Measurements from ENCODE around the gene CAMKK2.
A peak's percentile ranks its signal among the peaks of the same experiment; 100 is the strongest.
"Not testable (repeated sequence)": the region's sequence is repeated elsewhere in the genome, so short reads cannot be mapped to it uniquely, and the experiment has no call there.

CAMKK2 gene

DNA sequence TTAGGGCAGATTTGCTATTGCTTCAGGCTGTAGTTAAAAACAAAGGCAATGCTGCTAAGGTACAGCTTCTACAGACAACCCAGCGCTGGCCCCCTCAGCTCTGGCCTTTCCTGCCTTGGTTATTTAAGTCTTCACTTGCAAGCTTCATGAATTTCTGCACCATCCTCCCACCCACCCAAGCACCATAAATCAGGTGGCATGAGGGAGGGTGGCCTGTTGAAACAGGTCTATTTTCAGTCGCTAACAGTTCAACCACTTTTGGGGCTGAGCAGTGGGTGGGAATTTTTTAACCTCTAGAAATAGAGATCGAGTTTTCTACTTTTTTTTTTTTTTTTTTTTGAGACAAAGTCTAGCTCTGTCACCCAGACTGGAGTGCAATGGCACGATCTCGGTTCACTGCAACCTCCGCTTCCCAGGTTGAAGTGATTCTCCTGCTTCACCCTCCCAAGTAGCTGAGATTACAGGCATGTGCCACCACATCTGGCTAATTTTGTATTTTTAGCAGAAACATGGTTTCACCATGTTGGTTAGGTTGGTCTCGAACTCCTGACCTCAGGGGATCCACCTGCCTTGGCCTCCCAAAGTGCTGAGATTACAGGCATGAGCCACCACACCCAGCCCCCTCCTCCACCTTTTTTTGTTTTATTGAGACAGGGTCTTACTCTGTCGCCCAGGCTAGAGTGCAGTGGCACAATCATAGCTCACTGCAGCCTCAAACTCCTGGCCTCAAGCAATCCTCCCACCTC lies 38.6 kb downstream of the CAMKK2 start:
- H3K36me3 Mint-ChIP-seq = peaks cover 60 to 76% of the 10 kb centered on the region in 2 donors
- peak in 1 of 2 donors; percentile 61 for ATAC-seq (replicated peaks)
- not testable (repeated sequence) for H3K4me3 Mint-ChIP-seq, H3K4me1 Mint-ChIP-seq, H3K27ac Mint-ChIP-seq, H3K27me3 Mint-ChIP-seq, DNase-seq, H3K9me3 Mint-ChIP-seq

DNA sequence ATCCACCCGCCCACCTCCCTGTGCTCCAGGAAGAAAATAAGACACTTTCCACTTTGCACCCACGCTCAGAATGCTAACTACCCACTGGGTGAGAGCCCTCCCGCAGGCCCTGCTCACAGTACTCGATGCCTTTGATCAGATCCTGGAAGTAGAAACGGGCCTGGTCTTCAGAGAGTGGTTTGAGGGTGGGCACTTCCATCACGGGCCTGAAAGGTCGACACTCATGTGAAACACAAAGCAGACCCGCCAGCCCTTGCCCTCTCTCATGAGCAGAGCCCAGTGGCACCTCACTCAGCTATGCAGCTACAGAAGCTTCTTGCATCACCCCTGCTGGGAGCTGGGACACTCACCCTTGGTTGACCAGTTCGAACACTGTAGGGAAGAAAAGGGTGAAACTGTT lies 41.1 kb downstream of the CAMKK2 start:
- Mint-ChIP-seq H3K36me3 (peaks cover 63 to 77% of the 10 kb centered on the region in 2 donors), H3K4me3 (no peak overlapping the region), H3K9me3 (peaks cover 4% of the 10 kb centered on the region in 2 donors), H3K27me3 (no peaks in the 10 kb centered on the region), H3K27ac (no peak overlapping the region), H3K4me1 (peaks cover 0 to 1% of the 10 kb centered on the region in 2 donors)
- DNase-seq (no peak), ATAC-seq (replicated peaks) (no peak)

DNA sequence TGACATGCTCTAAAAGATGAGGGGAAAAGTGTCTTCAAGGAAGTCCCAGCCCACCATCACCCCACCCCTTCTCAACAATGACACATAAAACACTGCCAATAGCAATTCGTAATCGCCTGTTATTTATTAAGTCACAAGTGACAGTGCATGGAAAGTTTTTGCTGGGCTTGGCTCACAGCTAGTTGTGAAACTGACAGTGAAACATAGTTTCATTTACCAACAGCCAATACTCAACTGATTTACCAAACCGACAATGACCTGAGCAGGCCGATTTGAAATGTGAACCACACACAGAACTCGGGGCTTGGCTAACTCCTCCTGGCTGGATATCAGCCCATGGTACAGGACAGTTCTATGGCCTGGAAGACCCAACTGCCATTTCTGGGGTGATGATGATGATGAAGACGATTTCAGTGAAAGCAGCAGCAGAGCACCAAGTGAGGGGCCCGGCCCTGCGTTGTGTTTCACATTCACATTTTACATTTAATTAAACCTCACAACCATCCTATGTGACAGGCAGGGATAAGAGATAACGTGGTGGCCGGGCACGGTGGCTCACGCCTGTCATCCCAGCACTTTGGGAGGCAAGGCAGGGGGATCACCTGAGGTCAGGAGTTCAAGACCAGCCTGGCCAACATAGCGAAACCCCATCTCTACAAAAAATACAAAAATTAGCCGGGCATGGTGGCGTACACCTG lies 42.7 kb downstream of the CAMKK2 start:
- Mint-ChIP-seq H3K27ac (peak overlapping the region; percentile 83), H3K9me3 (peaks cover 4% of the 10 kb centered on the region in 2 donors)

DNA sequence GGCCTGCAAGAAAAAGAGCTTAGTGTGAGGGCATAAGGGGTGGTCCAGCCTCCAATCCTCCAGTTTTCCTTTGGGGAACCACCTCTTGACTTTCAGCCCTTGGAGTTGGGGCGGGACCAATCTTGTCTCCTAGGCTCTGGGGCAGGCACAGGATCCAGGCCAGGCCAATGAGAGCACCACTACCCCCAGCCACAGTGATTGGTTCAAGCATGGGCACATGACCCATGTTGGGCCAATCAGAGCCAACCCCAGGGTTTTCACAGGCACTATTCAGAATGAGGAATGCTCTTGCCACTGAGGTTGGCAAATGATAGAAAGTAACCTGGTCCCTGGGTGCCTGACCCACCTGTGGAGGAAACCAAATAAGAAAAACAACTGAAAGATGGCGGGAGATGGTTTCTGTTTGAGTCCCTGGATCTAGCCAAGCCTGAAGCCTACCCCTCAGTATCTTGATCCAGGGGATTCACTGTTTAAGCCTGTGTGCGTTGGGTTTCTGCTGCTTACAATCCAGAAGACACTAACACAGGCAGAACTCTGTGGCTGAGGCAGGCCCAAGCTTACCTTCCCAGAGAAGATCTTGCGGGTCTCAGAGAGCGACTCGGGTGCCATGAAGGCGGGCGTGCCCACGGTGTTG lies 43.7 kb downstream of the CAMKK2 start:
- peaks cover 4% of the 10 kb centered on the region in 2 donors for H3K9me3 Mint-ChIP-seq
- no peaks in the 10 kb centered on the region for H3K27me3 Mint-ChIP-seq
- H3K27ac Mint-ChIP-seq = no peak overlapping the region
- H3K4me3 Mint-ChIP-seq = no peak overlapping the region
- DNase-seq (no peak), ATAC-seq (replicated peaks) (no peak)
- peaks cover 66 to 80% of the 10 kb centered on the region in 2 donors for H3K36me3 Mint-ChIP-seq
- peaks cover 1 to 7% of the 10 kb centered on the region in 2 donors for H3K4me1 Mint-ChIP-seq

More for the DNA sequence above, 42.7 kb downstream of the CAMKK2 start:
- H3K27me3 Mint-ChIP-seq = no peaks in the 10 kb centered on the region
- no peak for DNase-seq
- peaks cover 65 to 78% of the 10 kb centered on the region in 2 donors for H3K36me3 Mint-ChIP-seq
- no peak overlapping the region for H3K4me3 Mint-ChIP-seq
- peaks cover 1 to 3% of the 10 kb centered on the region in 2 donors for H3K4me1 Mint-ChIP-seq
- no peak for ATAC-seq (replicated peaks)

DNA sequence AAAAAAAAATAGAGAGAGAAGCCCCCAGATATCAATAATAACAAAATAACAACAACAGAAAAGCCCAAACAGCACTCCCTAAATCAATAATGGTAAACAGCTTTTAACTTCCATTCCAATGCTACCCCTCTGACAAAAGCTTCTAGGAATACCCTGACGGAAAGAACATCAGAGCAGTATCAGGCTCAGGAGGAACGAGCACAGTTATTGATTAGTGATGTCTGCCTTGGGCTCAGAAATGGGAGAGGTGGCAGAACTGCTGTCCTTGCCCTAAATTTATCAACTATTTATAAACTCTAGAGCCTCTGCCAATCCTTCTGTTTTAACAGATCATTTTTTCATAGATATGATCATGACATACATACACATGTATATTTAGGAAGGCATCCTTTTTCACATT lies 44.7 kb downstream of the CAMKK2 start:
- Mint-ChIP-seq H3K9me3 (peaks cover 4% of the 10 kb centered on the region in 2 donors), H3K4me3 (no peak overlapping the region), H3K27ac (no peak overlapping the region), H3K4me1 (peaks cover 1 to 7% of the 10 kb centered on the region in 2 donors), H3K27me3 (no peaks in the 10 kb centered on the region), H3K36me3 (peaks cover 74 to 87% of the 10 kb centered on the region in 2 donors)
- no peak for ATAC-seq (replicated peaks)
- no peak for DNase-seq

DNA sequence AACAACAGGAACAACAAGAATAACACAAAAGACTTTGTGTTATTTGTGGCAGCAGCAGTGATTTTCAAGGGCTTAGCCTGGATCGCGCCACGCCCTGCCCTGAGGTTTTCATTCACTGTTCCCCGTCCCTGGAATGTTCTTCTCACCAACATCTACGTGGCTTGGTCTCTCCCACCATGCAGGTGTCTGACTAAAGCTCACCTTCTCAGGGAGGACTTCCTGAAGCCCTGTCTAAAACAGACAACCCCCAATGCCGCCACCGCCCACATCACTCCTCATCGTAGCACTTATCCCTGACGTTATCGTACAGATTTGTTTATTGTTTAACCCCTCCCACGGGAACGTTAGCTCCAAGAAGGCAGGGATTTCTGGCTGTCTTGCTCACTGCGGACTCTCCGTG lies 46.1 kb downstream of the CAMKK2 start:
- Mint-ChIP-seq H3K9me3 (peaks cover 4% of the 10 kb centered on the region in 2 donors), H3K36me3 (peaks cover 65 to 82% of the 10 kb centered on the region in 2 donors), H3K27ac (no peak overlapping the region), H3K27me3 (no peaks in the 10 kb centered on the region), H3K4me3 (no peak overlapping the region), H3K4me1 (peaks cover 0 to 7% of the 10 kb centered on the region in 2 donors)
- no peak for ATAC-seq (replicated peaks)
- DNase-seq = no peak

DNA sequence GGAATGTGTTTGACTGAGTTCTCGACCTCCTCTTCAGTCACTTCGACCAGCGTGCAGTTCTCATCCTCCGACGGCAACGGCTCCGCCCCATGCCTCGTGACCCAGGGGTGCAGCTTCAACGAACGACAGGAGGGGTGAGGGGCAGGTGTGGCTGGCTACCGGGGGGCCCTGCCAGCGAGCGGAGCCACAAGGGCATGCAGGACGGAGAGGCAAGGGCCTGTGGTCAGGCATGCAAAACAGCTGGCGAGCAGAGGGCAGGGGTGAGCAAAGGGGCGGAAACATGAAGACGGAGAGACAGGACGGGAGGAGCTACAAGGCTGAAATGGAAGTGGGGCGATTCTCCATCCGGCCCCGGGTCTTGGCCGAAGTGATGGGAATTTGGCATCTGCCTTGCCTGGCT lies 47.9 kb downstream of the CAMKK2 start:
- Mint-ChIP-seq H3K36me3 (peaks cover 57 to 78% of the 10 kb centered on the region in 2 donors), H3K27ac (peak overlapping the region; percentile 4), H3K9me3 (peaks cover 4% of the 10 kb centered on the region in 2 donors), H3K4me1 (peaks cover 0 to 7% of the 10 kb centered on the region in 2 donors), H3K4me3 (peak overlapping the region in 1 of 2 donors; percentile 3), H3K27me3 (no peaks in the 10 kb centered on the region)
- DNase-seq (no peak), ATAC-seq (replicated peaks) (peak in 1 of 2 donors; percentile 56)

DNA sequence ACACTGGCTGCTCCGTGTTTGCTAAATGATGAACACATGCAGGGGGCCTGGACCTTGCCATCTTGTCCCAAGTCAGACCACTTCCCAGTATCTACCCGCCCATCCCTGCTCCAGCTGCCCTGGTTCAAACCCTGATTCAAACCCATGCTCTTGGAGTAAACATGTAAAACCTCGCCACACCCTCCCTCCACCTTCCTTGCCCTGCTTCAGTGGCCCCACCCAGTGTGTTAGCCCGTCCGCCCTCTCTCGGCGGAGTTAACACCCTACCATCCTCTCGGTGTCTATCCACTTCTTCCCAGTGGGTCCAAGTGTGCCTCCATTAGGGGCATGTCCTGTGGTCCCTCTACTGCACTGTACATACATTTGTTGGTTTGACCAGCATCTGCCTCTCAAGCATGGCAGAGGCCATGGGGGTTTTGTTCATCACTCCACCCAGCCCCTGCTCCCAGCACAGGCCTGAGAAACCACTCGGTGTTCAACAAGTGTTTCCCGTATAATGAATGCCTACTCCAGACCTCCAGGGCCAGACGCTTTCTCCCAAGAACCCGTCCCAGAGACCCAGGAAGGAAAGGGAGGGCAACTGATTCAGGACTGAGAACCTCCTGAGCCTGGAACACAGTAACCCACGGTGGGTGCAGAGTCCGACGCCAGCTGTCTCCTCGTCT lies 49.5 kb downstream of the CAMKK2 start:
- Mint-ChIP-seq H3K9me3 (no peaks in the 10 kb centered on the region), H3K4me1 (peaks cover 0 to 8% of the 10 kb centered on the region in 2 donors), H3K27me3 (no peaks in the 10 kb centered on the region), H3K36me3 (peaks cover 49 to 70% of the 10 kb centered on the region in 2 donors), H3K4me3 (no peak overlapping the region), H3K27ac (no peak overlapping the region)
- DNase-seq (no peak), ATAC-seq (replicated peaks) (no peak)

DNA sequence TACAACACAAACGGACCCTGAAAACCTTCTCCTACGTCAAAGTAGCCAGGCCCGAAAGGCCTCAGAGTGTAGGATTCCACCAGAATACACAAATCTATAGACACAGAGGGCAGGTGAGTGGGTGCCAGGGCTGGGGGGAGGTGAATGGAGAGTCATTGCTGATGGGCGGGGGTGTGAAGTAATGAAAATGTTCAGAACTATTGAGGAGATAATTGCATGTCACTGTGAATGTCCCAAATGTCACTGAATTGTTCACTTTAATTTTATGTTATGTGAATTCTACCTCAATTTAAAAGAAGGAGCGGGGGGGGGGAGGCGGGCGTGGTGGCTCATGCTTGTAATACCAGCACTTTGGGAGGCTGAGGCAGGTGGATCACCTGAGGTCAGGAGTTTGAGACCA lies 50.6 kb downstream of the CAMKK2 start:
- H3K27me3 Mint-ChIP-seq = no peaks in the 10 kb centered on the region
- no peak overlapping the region for H3K27ac Mint-ChIP-seq

DNA sequence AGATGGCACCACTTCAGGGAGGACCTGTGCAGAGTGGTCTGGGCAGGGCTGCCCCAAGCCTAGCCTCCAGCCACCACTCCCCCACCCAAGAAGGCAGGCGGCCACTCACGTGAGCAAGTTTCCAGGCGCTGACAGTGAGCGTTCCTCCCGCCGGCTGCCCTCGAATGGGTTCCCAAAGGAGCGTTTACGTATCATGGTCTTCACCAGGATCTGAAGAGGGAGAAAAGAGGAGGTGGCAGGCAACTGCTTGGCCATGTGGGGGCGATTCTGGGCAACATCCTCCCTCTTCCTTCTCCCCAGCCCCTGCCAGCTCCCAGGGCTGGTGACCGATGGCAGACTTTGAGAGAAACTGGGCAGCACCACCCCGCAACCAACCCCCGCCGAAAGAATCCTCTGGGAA lies 51.5 kb downstream of the CAMKK2 start:
- Mint-ChIP-seq H3K36me3 (peaks cover 52 to 70% of the 10 kb centered on the region in 2 donors), H3K27ac (no peak overlapping the region), H3K4me3 (no peak overlapping the region)

More for the DNA sequence above, 50.6 kb downstream of the CAMKK2 start:
- H3K9me3 Mint-ChIP-seq = no peaks in the 10 kb centered on the region
- H3K4me1 Mint-ChIP-seq = peaks cover 8 to 19% of the 10 kb centered on the region in 2 donors
- no peak for ATAC-seq (replicated peaks)
- no peak for DNase-seq
- peaks cover 52 to 71% of the 10 kb centered on the region in 2 donors for H3K36me3 Mint-ChIP-seq
- H3K4me3 Mint-ChIP-seq = no peak overlapping the region

DNA sequence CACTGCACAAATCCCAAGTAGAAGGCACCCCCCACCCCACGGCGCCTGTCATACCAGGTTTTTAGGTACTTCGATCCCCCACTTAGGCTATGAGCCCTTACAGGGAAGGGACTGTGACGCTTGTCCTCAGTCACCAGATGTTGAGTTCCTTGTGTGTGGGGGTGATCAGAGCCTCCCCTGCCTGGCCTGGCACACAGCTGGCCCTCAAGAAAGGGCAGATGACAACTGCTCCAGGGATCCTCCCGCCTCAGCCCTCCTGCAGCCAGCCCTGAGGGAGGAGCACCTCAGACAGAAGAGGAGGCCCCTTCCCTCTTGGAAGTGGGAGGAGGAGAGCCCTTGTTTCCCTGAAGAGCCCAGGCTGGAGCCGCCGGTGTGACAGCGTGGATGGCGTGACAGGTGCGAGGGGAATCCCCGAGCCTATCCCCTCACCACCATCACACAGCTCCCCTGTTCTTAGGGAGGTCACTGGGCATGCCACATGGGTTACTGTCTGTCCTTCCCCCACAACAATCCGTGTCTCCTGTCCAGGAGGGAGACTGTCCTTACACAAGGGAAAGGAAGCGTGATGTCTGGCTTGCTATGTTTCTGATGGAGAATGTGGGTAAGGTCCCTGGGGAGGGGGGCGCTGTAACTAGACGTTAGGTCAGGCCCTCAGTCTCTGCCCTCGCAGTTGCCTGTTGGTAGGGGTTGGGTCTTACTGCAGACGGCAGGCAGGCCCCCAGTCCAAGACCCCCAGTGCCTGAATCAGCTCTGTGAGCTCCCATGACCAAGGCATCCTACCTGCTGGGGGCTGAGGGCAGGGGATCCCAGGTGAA lies 55.1 kb downstream of the CAMKK2 start:
- no peaks in the 10 kb centered on the region for H3K9me3 Mint-ChIP-seq
- H3K27me3 Mint-ChIP-seq = no peaks in the 10 kb centered on the region
- DNase-seq (no peak), ATAC-seq (replicated peaks) (peak in 1 of 2 donors; percentile 11)
- peak overlapping the region; percentile 88 for H3K27ac Mint-ChIP-seq
- peaks cover 35 to 56% of the 10 kb centered on the region in 2 donors for H3K36me3 Mint-ChIP-seq
- H3K4me3 Mint-ChIP-seq = peak overlapping the region; percentile 65 to 69
- peaks cover 21 to 29% of the 10 kb centered on the region in 2 donors for H3K4me1 Mint-ChIP-seq

More for the DNA sequence above, 51.5 kb downstream of the CAMKK2 start:
- no peak for DNase-seq
- Mint-ChIP-seq H3K9me3 (no peaks in the 10 kb centered on the region), H3K27me3 (no peaks in the 10 kb centered on the region), H3K4me1 (peaks cover 16 to 28% of the 10 kb centered on the region in 2 donors)
- ATAC-seq (replicated peaks) = no peak

DNA sequence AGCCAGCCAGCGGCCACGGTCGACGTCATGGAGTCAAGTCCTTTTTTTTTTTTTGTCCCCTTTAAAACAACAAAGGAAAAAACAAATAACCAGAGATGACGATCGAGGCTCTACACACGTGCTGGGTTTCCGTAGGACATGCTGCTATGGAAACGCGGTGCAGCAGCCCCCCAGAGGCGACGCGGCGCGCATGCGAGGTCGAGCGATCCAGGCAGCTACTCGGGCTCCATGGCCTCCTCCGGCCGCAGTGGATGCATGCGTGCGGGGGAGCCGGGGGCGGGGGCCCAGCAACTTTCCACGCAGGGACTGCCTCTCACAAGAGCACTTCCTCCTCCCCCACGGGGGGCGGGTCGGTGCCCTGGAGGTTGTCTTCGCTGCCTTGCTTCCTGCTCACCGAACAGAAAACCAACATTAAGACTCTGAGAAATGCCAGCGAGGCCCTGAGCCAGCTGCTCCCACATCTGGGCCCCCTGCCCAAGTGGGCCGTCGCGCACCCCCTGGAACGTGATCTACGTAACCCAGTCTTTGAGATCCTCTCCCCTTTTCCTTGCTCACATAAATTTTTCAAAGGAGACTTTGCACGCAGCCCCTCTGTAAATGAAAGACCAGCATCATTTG lies 55.9 kb downstream of the CAMKK2 start:
- peak; percentile 71 for DNase-seq
- peak; percentile 90 to 95 for ATAC-seq (replicated peaks)
- H3K4me3 Mint-ChIP-seq = peak overlapping the region; percentile 65 to 69
- peaks cover 38 to 58% of the 10 kb centered on the region in 2 donors for H3K36me3 Mint-ChIP-seq
- H3K27me3 Mint-ChIP-seq = no peaks in the 10 kb centered on the region
- no peaks in the 10 kb centered on the region for H3K9me3 Mint-ChIP-seq
- peak overlapping the region; percentile 88 for H3K27ac Mint-ChIP-seq
- peaks cover 21 to 29% of the 10 kb centered on the region in 2 donors for H3K4me1 Mint-ChIP-seq

DNA sequence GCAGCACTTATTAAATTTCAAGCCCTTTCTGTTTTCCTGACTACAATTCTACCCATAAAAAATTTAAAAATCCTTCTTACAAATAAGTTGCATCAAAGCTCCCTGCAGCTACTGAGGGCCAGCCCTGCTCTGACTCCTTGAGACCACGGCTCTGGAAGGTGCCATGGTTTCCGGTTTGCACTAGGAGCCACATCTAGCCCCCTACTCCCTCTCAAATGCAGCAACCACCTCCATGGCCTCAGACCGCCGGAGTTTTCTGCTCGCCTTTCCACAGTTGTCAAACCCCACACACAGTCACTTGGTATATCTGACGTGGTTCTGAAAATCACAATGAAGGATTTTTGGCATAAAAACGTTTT lies 56.5 kb downstream of the CAMKK2 start:
- peaks cover 21 to 29% of the 10 kb centered on the region in 2 donors for H3K4me1 Mint-ChIP-seq
- peak overlapping the region; percentile 88 for H3K27ac Mint-ChIP-seq
- no peaks in the 10 kb centered on the region for H3K27me3 Mint-ChIP-seq
- no peaks in the 10 kb centered on the region for H3K9me3 Mint-ChIP-seq
- H3K36me3 Mint-ChIP-seq = peaks cover 35 to 55% of the 10 kb centered on the region in 2 donors
- no peak for DNase-seq
- peak overlapping the region; percentile 65 to 69 for H3K4me3 Mint-ChIP-seq
- no peak for ATAC-seq (replicated peaks)
